Activated T-cell treated with anti-CD3 and anti-CD28 coated beads, Interleukin-2, amount 50 U/mL, for 72 hours (primary cell): ENCODE data around the gene SETMAR. TPM values are rescaled to one million over a fixed set of nuclear protein-coding genes. Genes with fewer than 3 reads are reported as not detected.

Experiments
- ATAC-seq, 2 donors: fragments of 150-1000 bp; cut with Tn5 transposase; replicated peaks in 1 of 2; 2 replicates each; pipeline ENCODE4 v1.10.0; 2021; ENCODE audit warnings: moderate library complexity in 2 of 2, mild to moderate bottlenecking in 1 of 2
- DNase-seq, 2 donors: peaks; one replicate each; pipeline ENCODE4 v3.0.0; 2021 to 2022; ENCODE audit warnings: mixed read lengths in 1 of 2
- H3K27ac Mint-ChIP-seq: one replicate; pipeline ENCODE4 v1.8.0; 2022; ENCODE audit warnings: mild to moderate bottlenecking, moderate library complexity, mixed read lengths
- H3K27me3 Mint-ChIP-seq: one replicate; pipeline ENCODE4 v1.8.0; 2022; ENCODE audit warnings: low read depth, mixed read lengths
- H3K36me3 Mint-ChIP-seq, 2 donors: one replicate each; pipeline ENCODE4 v1.8.0; 2022; ENCODE audit warnings: mixed read lengths in 2 of 2, mild to moderate bottlenecking in 1 of 2; ENCODE audit not compliant: insufficient read depth in 2 of 2
- H3K4me1 Mint-ChIP-seq: one replicate; pipeline ENCODE4 v1.8.0; 2022; ENCODE audit warnings: low read depth, mixed read lengths
- H3K4me3 Mint-ChIP-seq, 2 donors: one replicate each; pipeline ENCODE4 v1.8.0; 2022; ENCODE audit warnings: mild to moderate bottlenecking in 2 of 2, mixed read lengths in 2 of 2, moderate library complexity in 2 of 2
- H3K9me3 Mint-ChIP-seq, 2 donors: one replicate each; pipeline ENCODE4 v1.8.0; 2022; ENCODE audit warnings: mixed read lengths in 2 of 2
- total RNA-seq, 2 donors: library from RNA; stranded (reverse); gene quantifications; one replicate each; pipeline ENCODE4 v1.2.3, GENCODE V29; 2022

SETMAR gene
- total RNA-seq, 2 donors from 2014 or later: 7.5 to 10.6 TPM

- ATAC-seq: no peak
- peaks cover 7% of the 10 kb centered on the region for H3K27me3 Mint-ChIP-seq
- H3K9me3 Mint-ChIP-seq: no peaks in the 10 kb centered on the region
- no peak for DNase-seq
- no peak overlapping the region for H3K27ac Mint-ChIP-seq
- H3K36me3 Mint-ChIP-seq: no peaks in the 10 kb centered on the region
- peaks cover 9% of the 10 kb centered on the region for H3K4me1 Mint-ChIP-seq
- no peak overlapping the region for H3K4me3 Mint-ChIP-seq
Measured at GRCh38 chr3:4341336-4341675, 38.1 kb downstream of the SETMAR start.

DNA sequence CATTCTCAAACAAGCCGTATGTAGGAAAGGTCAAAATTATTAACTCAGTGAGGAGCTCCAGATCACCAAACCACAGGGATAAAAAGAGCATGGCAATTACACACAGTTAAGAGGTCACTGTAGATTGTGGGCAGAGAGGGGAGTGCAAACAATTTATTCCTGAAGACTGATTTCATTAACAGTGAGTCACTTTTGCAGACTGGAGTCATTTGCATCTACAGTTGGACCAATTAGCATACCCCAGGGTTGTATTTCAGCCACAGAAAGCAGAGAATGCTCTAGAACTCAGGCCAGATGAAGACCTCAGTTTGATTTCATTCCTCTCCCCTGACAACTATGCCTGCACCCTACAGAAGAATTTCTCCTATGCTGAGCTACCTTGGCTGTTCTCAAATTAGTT lies 40.1 kb downstream of the SETMAR start:
- H3K27me3 Mint-ChIP-seq: no peaks in the 10 kb centered on the region

DNA sequence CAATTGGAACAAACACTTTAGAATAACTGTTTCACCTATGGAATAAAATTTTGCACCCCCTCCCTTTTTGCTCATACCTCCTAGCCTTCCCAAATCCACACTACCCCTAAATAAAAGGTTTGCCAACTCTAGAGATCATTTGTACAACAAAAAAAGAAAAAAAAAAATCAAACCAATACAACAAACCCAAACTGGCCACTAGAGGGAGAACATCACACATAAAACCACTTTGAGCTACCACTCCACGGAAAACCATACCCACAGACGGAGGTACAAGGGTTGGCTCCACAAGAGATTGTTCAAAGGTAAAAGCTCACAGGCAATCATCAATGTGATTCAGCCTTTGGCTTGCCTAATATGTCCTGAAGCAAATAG lies 47.6 kb downstream of the SETMAR start:
- H3K36me3 Mint-ChIP-seq: no peaks in the 10 kb centered on the region
- DNase-seq (peak; percentile 50 to 63), ATAC-seq (peak; percentile 65 to 73)
- peak overlapping the region; percentile 38 for H3K27ac Mint-ChIP-seq
- H3K4me1 Mint-ChIP-seq: peaks cover 26% of the 10 kb centered on the region
- H3K4me3 Mint-ChIP-seq: peak overlapping the region; percentile 41 to 67
- H3K9me3 Mint-ChIP-seq: no peaks in the 10 kb centered on the region
- H3K27me3 Mint-ChIP-seq: no peaks in the 10 kb centered on the region

More for the DNA sequence above, 40.1 kb downstream of the SETMAR start:
- Mint-ChIP-seq H3K9me3 (no peaks in the 10 kb centered on the region), H3K4me1 (peaks cover 9% of the 10 kb centered on the region), H3K36me3 (no peaks in the 10 kb centered on the region), H3K4me3 (no peak overlapping the region), H3K27ac (no peak overlapping the region)
- DNase-seq (no peak), ATAC-seq (no peak)

- Mint-ChIP-seq H3K27ac (peak overlapping the region; percentile 77), H3K9me3 (no peaks in the 10 kb centered on the region), H3K4me3 (peak overlapping the region; percentile 67 to 68), H3K4me1 (peaks cover 26% of the 10 kb centered on the region), H3K27me3 (no peaks in the 10 kb centered on the region), H3K36me3 (no peaks in the 10 kb centered on the region)
- DNase-seq (peak; percentile 40 to 42), ATAC-seq (peak; percentile 89 to 96)
Measured at GRCh38 chr3:4351164-4351855, 48.1 kb downstream of the SETMAR start.

GRCh38 chr3:4351872-4352271 lies 48.7 kb downstream of the SETMAR start:
- Mint-ChIP-seq H3K4me3 (peak overlapping the region; percentile 67 to 68), H3K27me3 (no peaks in the 10 kb centered on the region), H3K9me3 (no peaks in the 10 kb centered on the region), H3K4me1 (peaks cover 26% of the 10 kb centered on the region), H3K27ac (peak overlapping the region; percentile 77), H3K36me3 (no peaks in the 10 kb centered on the region)
- DNase-seq: no peak
- no peak for ATAC-seq

DNA sequence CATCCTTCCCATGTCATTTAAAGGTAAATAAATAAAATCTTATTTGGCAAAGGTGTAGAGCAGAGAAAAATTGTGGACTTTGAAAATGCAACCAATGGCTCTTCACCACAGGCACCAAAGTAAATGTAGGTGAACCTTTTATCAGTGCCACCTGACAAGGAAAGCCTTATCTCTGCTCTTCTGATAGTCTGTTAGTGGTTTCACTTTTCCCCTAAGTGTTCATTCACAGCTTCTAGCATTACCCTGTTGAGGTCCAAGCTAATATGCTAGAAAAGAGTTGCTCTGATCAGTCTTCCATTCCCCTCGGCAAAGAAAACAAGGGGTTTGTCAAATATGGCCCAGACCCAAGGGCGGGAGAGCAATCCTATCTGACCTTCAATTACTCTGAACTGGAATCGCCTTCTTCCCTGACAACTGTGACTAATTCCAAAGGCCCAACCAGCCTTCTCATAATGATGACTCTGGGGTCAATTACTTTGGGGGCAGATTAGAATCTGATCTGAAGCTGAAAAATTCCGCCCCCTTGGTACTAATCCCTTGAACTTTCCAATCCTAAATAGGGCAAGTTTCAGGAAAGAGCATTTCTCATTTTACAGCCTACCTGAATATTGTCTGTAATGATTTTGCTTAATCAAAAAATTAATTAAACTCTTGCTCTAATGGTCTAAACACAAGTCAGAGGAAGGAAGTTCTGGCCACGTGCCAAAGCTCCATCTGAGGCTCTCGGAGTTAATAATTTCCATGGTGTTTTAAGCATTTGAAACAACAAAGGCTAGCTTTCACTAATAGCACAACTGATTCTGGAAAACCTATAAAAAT lies 52.4 kb downstream of the SETMAR start:
- H3K9me3 Mint-ChIP-seq: no peaks in the 10 kb centered on the region
- no peak for ATAC-seq
- no peak overlapping the region for H3K27ac Mint-ChIP-seq
- H3K27me3 Mint-ChIP-seq: no peaks in the 10 kb centered on the region
- no peak overlapping the region for H3K4me3 Mint-ChIP-seq
- H3K36me3 Mint-ChIP-seq: no peaks in the 10 kb centered on the region
- H3K4me1 Mint-ChIP-seq: peaks cover 24% of the 10 kb centered on the region
- no peak for DNase-seq

DNA sequence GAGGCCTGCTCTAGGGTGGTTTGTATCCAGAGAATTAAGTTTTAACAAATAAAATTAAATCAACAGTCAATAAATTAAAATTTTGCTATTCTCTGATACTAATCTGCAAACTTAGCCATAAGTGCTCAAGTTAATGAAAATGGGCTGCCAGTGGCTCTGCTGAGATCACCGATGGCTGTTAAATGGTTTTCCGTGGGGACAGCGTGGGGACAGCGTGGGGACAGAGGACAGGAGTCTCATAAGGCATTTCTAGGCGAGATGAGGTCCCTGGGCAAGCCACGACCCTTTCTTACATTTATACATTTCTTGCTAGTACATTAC lies 53.0 kb downstream of the SETMAR start:
- no peak overlapping the region for H3K4me3 Mint-ChIP-seq
- no peak overlapping the region for H3K27ac Mint-ChIP-seq
- H3K9me3 Mint-ChIP-seq: no peaks in the 10 kb centered on the region
- H3K4me1 Mint-ChIP-seq: peaks cover 18% of the 10 kb centered on the region
- DNase-seq: no peak
- no peak for ATAC-seq
- no peaks in the 10 kb centered on the region for H3K27me3 Mint-ChIP-seq
- no peaks in the 10 kb centered on the region for H3K36me3 Mint-ChIP-seq

- H3K27ac Mint-ChIP-seq: no peak overlapping the region
- H3K36me3 Mint-ChIP-seq: no peaks in the 10 kb centered on the region
- DNase-seq (no peak), ATAC-seq (no peak)
- no peak overlapping the region for H3K4me3 Mint-ChIP-seq
- H3K9me3 Mint-ChIP-seq: no peaks in the 10 kb centered on the region
- peaks cover 12% of the 10 kb centered on the region for H3K4me1 Mint-ChIP-seq
- no peaks in the 10 kb centered on the region for H3K27me3 Mint-ChIP-seq
Measured at GRCh38 chr3:4356546-4357410, 53.6 kb downstream of the SETMAR start.

- ATAC-seq: no peak
- DNase-seq: no peak
- Mint-ChIP-seq H3K27ac (no peak overlapping the region), H3K27me3 (no peaks in the 10 kb centered on the region), H3K4me3 (no peak overlapping the region), H3K36me3 (no peaks in the 10 kb centered on the region), H3K4me1 (no peaks in the 10 kb centered on the region), H3K9me3 (no peaks in the 10 kb centered on the region)
Measured at GRCh38 chr3:4358273-4358672, 55.1 kb downstream of the SETMAR start.

DNA sequence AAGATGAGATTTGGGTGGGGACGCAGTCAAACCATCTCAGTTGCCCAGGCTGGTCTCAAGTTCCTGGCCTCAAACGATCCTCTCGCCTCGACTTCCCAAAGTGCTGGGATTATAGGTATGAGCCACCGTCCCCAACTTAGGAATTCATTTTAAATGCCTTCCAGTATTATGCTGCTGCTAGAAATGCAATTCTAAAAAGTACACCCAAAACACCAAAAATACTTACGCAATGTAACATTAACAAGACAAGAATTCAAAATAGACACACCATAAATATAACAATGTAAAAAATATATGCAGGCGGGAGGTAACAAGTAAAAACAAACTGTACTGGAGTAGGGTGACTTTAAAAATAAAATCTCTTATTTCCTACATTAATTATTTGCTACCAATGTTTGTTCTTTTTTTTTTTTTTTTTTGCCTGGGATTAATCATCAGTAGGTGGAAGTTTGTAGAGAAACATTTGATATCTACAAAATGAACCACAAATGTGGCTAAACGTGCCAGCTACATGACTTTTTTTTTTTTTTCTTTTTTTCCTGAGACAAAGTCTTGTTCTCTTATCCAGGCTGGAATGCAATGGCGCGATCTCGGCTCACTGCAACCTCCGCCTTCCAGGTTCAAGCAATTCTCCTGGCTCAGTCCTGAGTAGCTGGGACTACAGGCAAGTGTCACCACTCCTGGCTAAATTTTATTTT lies 56.8 kb downstream of the SETMAR start:
- DNase-seq (no peak), ATAC-seq (no peak)
- no peaks in the 10 kb centered on the region for H3K27me3 Mint-ChIP-seq
- H3K4me3 Mint-ChIP-seq: no peak overlapping the region
- no peaks in the 10 kb centered on the region for H3K36me3 Mint-ChIP-seq
- H3K9me3 Mint-ChIP-seq: no peaks in the 10 kb centered on the region
- H3K4me1 Mint-ChIP-seq: no peaks in the 10 kb centered on the region
- no peak overlapping the region for H3K27ac Mint-ChIP-seq

DNA sequence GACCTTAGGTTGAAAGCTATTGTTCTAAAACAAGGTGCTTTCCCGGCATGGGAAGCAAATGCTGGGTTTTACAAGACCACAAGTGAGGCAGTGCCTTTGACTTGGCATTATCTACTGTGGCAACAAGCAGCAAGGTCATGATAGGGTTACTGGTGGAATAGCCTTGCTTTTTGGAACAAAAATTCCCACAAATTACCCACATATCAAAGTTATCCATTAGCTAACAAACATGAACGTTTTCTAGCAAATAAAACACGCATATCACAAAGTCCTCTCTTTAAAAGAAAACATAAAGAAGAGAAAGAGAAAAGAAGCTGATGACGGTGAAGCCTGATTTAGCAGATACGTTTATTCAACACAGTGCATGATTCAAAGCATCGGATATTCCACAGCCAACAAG lies 57.6 kb downstream of the SETMAR start:
- Mint-ChIP-seq H3K27ac (no peak overlapping the region), H3K4me3 (no peak overlapping the region), H3K4me1 (no peaks in the 10 kb centered on the region)

DNA sequence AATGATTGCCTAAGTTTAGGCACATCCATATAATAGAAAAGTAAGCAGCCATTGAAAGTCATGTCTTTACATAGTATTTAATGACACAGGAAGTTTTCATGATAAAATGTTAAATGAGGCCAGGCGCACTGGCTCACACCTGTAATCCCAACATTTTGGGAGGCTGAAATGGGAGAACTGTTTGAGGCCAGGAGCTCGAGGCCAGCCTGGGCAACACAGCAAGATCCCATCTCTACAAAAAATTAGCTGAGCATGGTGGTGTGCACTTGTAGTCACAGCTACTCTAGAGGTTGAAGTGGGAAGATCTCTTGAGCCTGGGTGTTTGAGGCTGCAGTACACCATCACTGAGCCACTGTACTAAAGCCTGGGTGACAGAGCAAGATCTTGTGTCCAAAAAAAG lies 59.4 kb downstream of the SETMAR start:
- Mint-ChIP-seq H3K36me3 (no peaks in the 10 kb centered on the region), H3K4me1 (no peaks in the 10 kb centered on the region), H3K9me3 (no peaks in the 10 kb centered on the region), H3K27me3 (no peaks in the 10 kb centered on the region), H3K27ac (peak overlapping the region; percentile 25), H3K4me3 (no peak overlapping the region)
- DNase-seq: no peak
- ATAC-seq: no peak

More for the DNA sequence above, 57.6 kb downstream of the SETMAR start:
- no peaks in the 10 kb centered on the region for H3K27me3 Mint-ChIP-seq
- ATAC-seq: no peak
- no peaks in the 10 kb centered on the region for H3K36me3 Mint-ChIP-seq
- H3K9me3 Mint-ChIP-seq: no peaks in the 10 kb centered on the region
- no peak for DNase-seq
